ENCODE measurements around the gene ZNF586.
"Not testable (repeated sequence)": the region's sequence is repeated elsewhere in the genome, so short reads cannot be mapped to it uniquely, and the experiment has no call there.

Gene ZNF586

GRCh38 chr19:57789288-57789687 is 19.8 kb downstream of the ZNF586 start:
- POLR2A ChIA-PET, result no interaction called here
- H3K4me1 ChIP-seq (ENCODE audit: control insufficient read depth, insufficient read depth, low read length), result no peaks in the 10 kb centered on the region
- CTCF ChIA-PET, result no interaction called here
- H3K9me3 ChIP-seq (ENCODE audit: control insufficient read depth, insufficient read depth, low read depth, low read length), result no peaks in the 10 kb centered on the region; the same call in none of the 2 replicates
- TF ChIP-seq ZNF26 (tag by site-specific recombination; IDR thresholded peaks at IDR 0.05) (no peak), ZNF140 (tag by site-specific recombination; IDR thresholded peaks at IDR 0.05) (peak; percentile 98)
- no peak overlapping the region for H3K4me3 ChIP-seq (ENCODE audit: low read depth, low read length)
- no peak overlapping the region for H3K27ac ChIP-seq (ENCODE audit: extremely low read depth, low read depth, low read length)
- H3K36me3 ChIP-seq (ENCODE audit: control insufficient read depth in 2 of 2, insufficient read depth in 1 of 2, low read length in 2 of 2), result peaks cover 49 to 62% of the 10 kb centered on the region in 2 experiments; a peak in 2 of 3 replicates

GRCh38 chr19:57796580-57796979 is 27.1 kb downstream of the ZNF586 start:
- H3K9me3 ChIP-seq (ENCODE audit: control insufficient read depth, insufficient read depth, low read depth, low read length); CTCF ChIA-PET; H3K4me1 ChIP-seq (ENCODE audit: control insufficient read depth, insufficient read depth, low read length); H3K27ac ChIP-seq (ENCODE audit: extremely low read depth, low read depth, low read length); POLR2A ChIA-PET; H3K4me3 ChIP-seq (ENCODE audit: low read depth, low read length): not testable (repeated sequence)
- H3K36me3 ChIP-seq (ENCODE audit: control insufficient read depth in 2 of 2, insufficient read depth in 1 of 2, low read length in 2 of 2), result peaks cover 34 to 45% of the 10 kb centered on the region in 2 experiments

- ChIA-PET CTCF (no interaction called here), POLR2A (interaction anchor here (1.0 to 2.1 kb wide), 3 partner anchors 14 to 31 kb away, joined by 3 to 6 read pairs (median 5); partner anchors contain the start of genes ZNF552 and ZNF586)
- H3K4me3 ChIP-seq (ENCODE audit: low read depth, low read length), result no peak overlapping the region
- H3K9me3 ChIP-seq (ENCODE audit: control insufficient read depth, insufficient read depth, low read depth, low read length), result no peaks in the 10 kb centered on the region
- no peak overlapping the region for H3K27ac ChIP-seq (ENCODE audit: extremely low read depth, low read depth, low read length)
- H3K36me3 ChIP-seq (ENCODE audit: control insufficient read depth in 2 of 2, insufficient read depth in 1 of 2, low read length in 2 of 2), result peaks cover 18 to 24% of the 10 kb centered on the region in 2 experiments; a peak in 2 of 3 replicates
- TF ChIP-seq ZNF175 (tag by site-specific recombination; IDR thresholded peaks at IDR 0.05) (no peak), ZNF513 (tag by site-specific recombination; IDR thresholded peaks at IDR 0.05) (no peak), ZNF560 (tag by site-specific recombination; IDR thresholded peaks at IDR 0.05; ENCODE audit: borderline replicate concordance) (no peak), ZNF692 (tag by site-specific recombination; IDR thresholded peaks at IDR 0.05) (no peak), ZNF449 (tag by site-specific recombination; IDR thresholded peaks at IDR 0.05) (no peak), ZNF704 (tag by site-specific recombination; IDR thresholded peaks at IDR 0.05) (no peak), ZNF473 (tag by site-specific recombination; IDR thresholded peaks at IDR 0.05) (no peak), ZNF580 (tag by site-specific recombination; IDR thresholded peaks at IDR 0.05) (no peak), ZEB2 (tag by site-specific recombination; IDR thresholded peaks at IDR 0.05) (no peak), ZSCAN18 (tag by site-specific recombination; IDR thresholded peaks at IDR 0.05) (no peak), ZNF658 (tag by site-specific recombination; IDR thresholded peaks at IDR 0.05) (no peak), ZFHX2 (tag by site-specific recombination; conservative IDR thresholded peaks at IDR 0.05) (no peak), ZSCAN23 (tag by site-specific recombination; IDR thresholded peaks at IDR 0.05) (no peak), YY2 (tag by site-specific recombination; IDR thresholded peaks at IDR 0.05) (no peak), IKZF3 (tag by site-specific recombination; IDR thresholded peaks at IDR 0.05) (no peak), TRIM28 (IDR thresholded peaks at IDR 0.05; ENCODE audit: borderline replicate concordance, low read length) (no peak), KLF9 (tag by site-specific recombination; IDR thresholded peaks at IDR 0.05; ENCODE audit: low read depth) (no peak)
- peaks cover 6% of the 10 kb centered on the region; the same call in 1 of the 2 replicates for H3K4me1 ChIP-seq (ENCODE audit: control insufficient read depth, insufficient read depth, low read length)
Measured at GRCh38 chr19:57800696-57801095, 31.2 kb downstream of the ZNF586 start.

All from HEK293 (cell line).